ENCODE measurements around the gene MYH11.
"Not testable (repeated sequence)": the region's sequence is repeated elsewhere in the genome, so short reads cannot be mapped to it uniquely, and the experiment has no call there.

Gene MYH11

DNA sequence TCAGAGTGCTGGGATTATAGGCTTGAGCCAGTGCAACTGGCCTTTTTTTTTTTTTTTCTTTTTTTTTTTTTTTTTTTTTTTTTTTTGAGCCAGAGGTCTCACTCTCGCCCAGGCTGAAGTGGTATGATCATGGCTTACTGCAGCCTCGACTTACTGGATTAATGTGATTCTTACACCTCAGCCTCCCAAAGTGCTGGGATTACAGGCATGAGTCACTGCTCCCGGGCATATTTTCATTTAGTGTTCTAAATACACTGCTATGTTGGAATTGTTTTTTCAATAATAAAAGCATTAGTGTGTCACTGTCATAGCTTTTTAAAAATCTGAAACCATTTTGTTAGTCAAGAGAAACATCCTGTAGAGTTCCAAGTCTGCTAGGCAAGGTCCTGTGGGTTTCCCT is 166.5 kb downstream of the MYH11 start:
- no peak for TF ChIP-seq GATA1 (IDR thresholded peaks at IDR 0.05; ENCODE audit: low read depth, low read length)
- TF ChIP-seq POLR2A (IDR thresholded peaks at IDR 0.05; ENCODE audit: low read length): no peak
- no peak for DNase-seq

DNA sequence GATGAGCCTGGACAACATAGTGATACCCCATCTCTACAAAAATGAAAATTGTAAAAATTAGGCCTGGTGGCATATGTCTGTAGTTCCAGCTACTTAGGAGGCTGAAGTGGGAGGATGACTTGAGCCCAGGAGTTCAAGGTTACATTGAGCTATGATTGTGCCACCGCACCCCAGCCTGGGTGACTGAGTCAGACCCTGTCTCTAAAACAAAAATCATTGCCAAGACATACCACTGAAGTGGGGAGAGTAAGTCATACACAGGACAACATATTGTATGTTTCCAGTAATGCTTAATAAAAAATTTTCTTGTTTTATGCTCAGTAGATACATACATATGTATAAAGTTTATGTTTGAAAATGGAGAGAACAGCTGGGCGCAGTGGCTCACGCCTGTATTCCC is 167.5 kb downstream of the MYH11 start:
- no peak for TF ChIP-seq GATA1 (IDR thresholded peaks at IDR 0.05; ENCODE audit: low read depth, low read length)
- no peak for TF ChIP-seq POLR2A (IDR thresholded peaks at IDR 0.05; ENCODE audit: low read length)
- no peak for DNase-seq

DNA sequence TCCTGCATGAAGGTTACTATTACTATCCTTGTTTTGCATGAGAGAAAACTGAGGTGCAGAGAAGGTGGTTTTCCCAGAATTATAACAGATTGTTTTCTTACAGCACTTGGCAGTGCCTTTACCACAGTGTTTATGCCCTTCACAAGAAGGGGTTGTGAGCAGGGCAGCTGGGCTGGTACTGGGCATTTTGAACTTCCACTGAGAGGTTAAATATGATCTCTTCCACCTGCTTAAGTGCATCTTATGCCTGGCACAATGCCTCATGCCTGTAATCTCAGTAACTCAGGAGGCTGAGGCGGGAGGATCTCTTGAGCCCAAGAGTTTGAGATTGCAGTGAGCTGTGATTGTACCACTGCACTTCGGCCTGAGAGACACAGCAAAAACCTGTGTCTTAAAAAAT is 170.5 kb downstream of the MYH11 start:
- TF ChIP-seq GATA1 (IDR thresholded peaks at IDR 0.05; ENCODE audit: low read depth, low read length) (no peak), POLR2A (IDR thresholded peaks at IDR 0.05; ENCODE audit: low read length) (no peak)
- no peak for DNase-seq

DNA sequence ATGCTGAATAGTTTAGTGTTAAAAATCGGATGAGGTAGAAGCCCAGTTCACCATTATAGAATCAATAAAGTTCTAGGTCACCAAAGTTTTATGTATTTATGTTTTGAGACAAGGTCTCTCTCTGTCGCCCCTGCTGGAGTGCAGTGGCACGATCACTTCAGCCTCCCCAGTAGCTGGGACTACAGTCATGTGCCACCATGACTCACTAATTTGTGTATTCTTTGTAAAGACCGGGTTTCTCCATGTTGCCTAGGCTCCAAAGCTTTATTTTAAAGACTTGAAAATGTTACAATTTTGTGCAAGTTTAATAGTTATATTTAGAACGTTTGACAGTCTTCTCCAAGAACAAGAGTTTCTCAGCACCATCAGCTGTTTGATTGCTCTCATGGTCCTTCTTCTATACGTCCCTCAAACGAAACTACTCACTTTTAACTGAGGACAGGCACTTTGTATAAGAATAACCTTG is 174.7 kb downstream of the MYH11 start:
- TF ChIP-seq POLR2A (IDR thresholded peaks at IDR 0.05; ENCODE audit: low read length) (no peak), GATA1 (IDR thresholded peaks at IDR 0.05; ENCODE audit: low read depth, low read length) (no peak)
- peak; percentile 74 to 85 for DNase-seq

DNA sequence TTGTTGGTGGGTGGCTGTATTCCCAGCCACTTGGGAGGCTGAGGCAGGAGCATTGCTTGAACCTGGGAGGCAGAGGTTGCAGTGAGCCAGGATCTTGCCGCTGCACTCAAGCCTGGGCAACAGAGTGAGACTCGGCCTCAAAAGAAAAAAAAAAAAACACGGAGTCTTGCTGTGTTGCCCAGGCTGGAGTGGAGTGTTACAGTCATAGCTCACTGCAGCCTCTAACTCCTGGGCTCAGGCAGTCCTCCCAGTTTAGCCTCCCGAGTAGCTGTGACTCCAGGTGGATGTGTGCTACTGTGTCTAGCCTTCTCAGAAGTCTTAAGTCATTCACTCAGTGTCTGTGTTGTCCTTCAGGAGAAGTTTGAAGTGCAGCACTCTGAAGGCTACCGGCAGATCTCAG is 179.4 kb downstream of the MYH11 start:
- no peak for DNase-seq
- TF ChIP-seq GATA1 (IDR thresholded peaks at IDR 0.05; ENCODE audit: low read depth, low read length) (no peak), POLR2A (IDR thresholded peaks at IDR 0.05; ENCODE audit: low read length) (no peak)

DNA sequence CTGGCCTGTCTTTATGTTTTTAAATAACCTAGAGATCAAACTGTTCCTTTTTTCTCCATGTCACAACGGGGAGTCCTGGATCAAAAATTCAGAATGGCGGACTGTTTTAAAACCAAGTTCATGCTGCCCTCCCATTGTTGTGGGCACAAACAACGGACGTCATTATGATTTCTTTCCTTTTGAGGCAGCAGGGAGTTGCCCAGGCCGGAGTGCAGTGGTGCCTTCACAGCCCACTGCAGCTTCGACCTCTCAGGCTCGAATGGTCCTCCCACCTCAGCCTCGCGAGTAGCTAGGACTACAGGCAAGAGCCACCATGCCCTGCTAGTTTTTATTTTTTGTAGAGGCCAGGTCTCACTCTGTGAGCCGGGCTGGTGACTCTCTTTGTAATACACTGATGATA is 180.3 kb downstream of the MYH11 start:
- no peak for DNase-seq
- TF ChIP-seq GATA1 (IDR thresholded peaks at IDR 0.05; ENCODE audit: low read depth, low read length) (no peak), POLR2A (IDR thresholded peaks at IDR 0.05; ENCODE audit: low read length) (no peak)

DNA sequence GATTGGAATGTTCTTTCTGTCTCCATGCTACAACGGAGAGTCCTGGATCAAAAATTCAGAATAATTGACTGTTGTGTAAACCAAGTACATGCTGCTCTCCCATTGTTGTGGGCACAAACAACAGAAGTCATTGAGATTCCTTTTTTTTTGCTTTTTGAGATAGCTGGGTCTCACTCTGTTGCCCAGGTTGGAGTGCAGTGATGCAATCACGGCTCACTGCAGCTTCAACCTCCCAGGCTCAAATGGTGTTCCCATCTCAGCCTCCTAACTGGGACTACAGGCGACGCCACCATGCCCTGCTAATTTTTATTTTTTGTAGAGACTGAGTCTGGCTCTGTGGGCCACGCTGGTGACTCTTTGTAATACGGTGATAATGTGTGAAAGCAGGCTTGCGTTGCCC is 182.3 kb downstream of the MYH11 start:
- no peak for DNase-seq
- no peak for TF ChIP-seq POLR2A (IDR thresholded peaks at IDR 0.05; ENCODE audit: low read length)
- no peak for TF ChIP-seq GATA1 (IDR thresholded peaks at IDR 0.05; ENCODE audit: low read depth, low read length)

DNA sequence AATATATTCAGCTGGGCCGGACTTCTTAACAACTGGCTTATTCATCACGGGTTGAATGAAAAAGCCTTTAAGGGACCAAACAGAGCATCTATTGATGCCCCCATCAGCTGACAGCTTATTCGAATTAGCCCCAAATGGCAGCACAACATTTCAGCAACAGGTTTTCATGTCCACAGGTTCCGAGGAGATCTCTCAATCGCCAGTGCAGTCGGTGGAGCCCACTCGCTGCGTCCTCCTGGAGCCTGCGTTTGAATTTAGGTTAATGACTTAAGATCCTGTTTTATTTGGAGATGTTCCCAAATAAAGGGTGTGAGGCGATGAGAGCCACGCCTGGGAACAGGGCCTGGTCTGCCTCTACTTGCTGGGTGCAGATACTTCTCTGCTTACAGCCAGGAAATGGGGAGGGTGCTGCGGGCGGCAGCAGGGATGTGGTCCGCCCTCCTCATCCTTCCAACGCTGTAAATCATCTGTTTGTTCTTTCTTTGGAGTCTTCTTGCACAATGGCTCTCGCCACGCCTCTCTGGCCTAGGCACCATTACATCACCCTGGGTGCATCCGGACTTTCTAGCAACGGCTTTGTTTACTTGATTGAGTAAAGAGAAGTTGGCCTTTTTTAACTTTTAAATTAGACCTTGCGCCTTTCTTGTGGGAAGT is 184.2 kb downstream of the MYH11 start:
- peak in 1 of 2 experiments; percentile 17 for DNase-seq
- TF ChIP-seq GATA1 (IDR thresholded peaks at IDR 0.05; ENCODE audit: low read depth, low read length) (no peak), POLR2A (IDR thresholded peaks at IDR 0.05; ENCODE audit: low read length) (no peak)

DNA sequence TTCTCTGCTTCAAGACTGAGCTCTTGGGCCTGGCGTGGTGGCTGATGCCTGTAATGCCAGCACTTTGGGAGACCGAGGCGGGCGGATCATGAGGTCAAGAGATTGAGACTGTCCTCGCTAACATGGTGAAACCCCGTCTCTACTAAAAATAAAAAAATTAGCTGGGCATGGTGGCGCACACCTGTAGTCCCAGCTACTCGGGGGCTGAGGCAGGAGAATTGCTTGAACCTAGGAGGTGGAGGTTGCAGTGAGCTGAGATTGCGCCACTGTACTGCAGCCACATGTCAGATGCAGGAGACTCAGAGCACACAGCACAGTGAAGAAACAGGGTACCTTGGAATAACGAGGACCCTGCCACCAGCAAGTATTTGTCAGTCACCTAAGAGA is 184.7 kb downstream of the MYH11 start:
- not testable (repeated sequence) for DNase-seq

DNA sequence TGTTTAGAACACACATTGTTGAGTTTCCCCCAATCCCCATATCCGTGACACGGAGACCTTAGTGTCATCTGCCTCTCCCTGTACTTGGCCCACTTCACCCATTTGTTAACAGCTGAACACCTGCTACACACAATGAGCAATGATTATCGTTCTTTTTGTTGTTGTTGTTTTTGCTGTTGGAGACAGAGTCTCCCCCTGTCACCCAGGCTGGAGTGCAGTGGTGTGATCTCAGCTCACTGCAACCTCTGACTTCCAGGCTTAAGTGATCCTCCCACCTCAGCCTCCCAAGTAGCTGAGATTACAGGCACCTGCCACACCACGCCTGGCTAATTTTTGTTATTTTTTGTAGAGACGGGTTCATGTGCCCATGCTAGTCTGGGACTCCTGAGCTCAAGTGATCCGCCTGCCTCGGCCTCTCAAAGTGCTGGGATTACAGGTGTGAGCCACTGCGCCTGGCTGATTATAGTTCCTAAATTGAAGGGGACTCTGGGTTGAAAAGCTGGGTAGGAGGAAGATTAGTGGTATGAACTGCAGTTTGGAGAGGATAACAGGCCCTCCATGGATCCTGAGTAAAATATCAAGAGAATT is 185.2 kb downstream of the MYH11 start:
- TF ChIP-seq GATA1 (IDR thresholded peaks at IDR 0.05; ENCODE audit: low read depth, low read length) (no peak), POLR2A (IDR thresholded peaks at IDR 0.05; ENCODE audit: low read length) (no peak)
- DNase-seq: no peak

DNA sequence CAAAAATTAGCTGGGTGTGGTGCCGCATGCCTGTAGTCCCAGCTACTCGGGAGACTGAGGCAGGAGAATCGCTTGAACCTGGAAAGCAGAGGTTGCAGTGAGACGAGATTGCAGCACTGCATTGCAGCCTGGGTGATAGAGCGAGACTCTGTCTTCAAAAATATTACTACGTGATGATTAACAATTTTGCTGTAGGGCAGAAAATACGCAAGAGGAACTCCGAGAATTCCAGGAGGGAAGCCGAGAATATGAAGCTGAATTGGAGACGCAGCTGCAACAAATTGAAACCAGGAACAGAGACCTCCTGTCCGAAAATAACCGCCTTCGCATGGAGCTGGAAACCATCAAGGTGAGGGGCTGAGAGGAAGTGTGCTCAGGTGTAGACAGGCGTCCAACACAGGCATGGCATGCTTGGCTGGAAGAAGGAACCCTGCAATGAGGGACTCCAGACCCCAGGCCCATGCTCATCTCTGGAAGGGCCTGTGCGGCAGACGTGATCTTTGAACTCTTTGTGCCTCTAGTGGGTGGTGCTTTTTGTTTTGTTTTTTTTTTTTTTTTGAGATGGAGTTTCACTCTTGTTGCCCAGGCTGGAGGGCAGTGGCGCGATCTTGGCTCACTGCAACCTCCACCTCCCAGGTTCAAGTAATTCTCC is 189.6 kb downstream of the MYH11 start:
- TF ChIP-seq POLR2A (IDR thresholded peaks at IDR 0.05; ENCODE audit: low read length) (no peak), GATA1 (IDR thresholded peaks at IDR 0.05; ENCODE audit: low read depth, low read length) (no peak)
- no peak for DNase-seq

DNA sequence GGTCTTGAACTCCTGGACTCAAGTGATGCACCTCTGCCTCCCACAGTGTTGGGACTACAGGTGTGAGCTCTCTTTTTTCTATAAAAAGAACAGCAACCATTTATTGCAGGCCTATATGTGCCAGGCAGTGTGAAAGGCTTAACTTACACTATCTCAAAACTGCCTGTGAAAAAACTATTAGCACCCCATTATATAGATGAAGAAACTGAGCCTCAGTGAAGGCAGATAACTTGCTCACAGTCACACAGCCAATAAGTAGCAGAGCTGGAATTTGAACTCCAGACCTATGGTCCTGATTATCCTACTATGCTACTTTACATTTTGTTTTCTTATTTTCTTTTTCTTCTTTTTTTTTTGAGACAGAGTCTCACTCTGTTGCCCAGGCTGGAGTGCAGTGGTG is 191.7 kb downstream of the MYH11 start:
- no peak for DNase-seq
- TF ChIP-seq POLR2A (IDR thresholded peaks at IDR 0.05; ENCODE audit: low read length) (no peak), GATA1 (IDR thresholded peaks at IDR 0.05; ENCODE audit: low read depth, low read length) (no peak)

DNA sequence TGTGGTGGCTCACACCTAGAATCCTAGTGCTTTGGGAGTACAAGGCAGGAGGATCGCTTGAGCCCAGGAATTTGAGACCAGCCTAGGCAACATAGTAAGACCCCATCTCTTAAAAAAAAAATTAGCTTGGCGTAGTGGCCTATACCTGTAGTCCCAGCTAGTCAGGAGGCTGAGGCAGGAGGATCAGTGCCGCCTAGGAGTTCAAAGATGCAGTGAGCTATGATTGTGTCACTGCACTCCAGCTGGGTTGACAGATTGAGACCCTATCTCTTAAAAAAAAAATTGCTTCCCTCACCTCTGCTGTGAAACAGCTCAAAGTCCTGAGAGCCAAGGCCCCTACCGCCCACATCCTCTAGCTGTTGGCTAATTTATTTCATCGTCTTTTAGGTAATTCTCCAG is 196.6 kb downstream of the MYH11 start:
- no peak for DNase-seq

DNA sequence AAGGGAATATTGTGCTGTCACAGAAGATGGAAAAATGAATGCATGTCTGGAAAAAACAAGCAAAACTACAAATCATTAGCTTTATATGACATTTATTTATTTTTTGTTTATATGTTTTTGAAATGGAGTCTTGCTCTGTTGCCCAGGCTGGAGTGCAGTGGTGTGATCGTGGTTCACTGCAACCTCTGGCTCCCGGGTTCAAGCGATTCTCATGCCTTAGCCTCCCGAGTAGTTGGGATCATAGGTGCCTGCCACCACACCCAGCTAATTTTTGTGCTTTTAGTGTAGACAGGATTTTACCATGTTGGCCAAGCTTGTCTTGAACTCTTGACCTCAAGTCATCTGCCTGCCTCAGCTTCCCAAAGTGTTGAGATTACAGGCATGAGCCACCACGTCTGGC is 198.3 kb downstream of the MYH11 start:
- no peak for TF ChIP-seq POLR2A (IDR thresholded peaks at IDR 0.05; ENCODE audit: low read length)
- no peak for TF ChIP-seq GATA1 (IDR thresholded peaks at IDR 0.05; ENCODE audit: low read depth, low read length)

More for the DNA sequence above, 196.6 kb downstream of the MYH11 start:
- TF ChIP-seq GATA1 (IDR thresholded peaks at IDR 0.05; ENCODE audit: low read depth, low read length) (no peak), POLR2A (IDR thresholded peaks at IDR 0.05; ENCODE audit: low read length) (no peak)

DNA sequence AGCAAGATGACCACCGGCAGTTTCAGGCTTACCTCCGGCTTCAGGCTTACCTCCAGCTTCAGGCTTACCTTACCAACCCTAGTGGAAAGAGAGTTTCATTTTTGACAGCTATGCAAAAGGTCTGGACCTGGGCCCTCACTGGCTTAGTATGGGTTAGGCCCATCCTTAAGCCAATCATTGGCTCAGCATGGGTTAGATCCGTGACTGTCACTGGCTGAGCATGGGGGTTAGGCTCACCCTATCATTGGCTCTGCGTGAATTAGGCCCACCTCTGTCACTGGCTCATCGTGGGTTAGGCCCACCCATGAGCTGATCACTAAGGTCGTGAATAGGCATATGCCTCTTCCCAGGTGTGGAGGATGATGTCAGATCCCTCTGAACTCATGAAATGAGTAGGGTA is 198.7 kb downstream of the MYH11 start:
- TF ChIP-seq GATA1 (IDR thresholded peaks at IDR 0.05; ENCODE audit: low read depth, low read length) (no peak), POLR2A (IDR thresholded peaks at IDR 0.05; ENCODE audit: low read length) (no peak)
- DNase-seq: no peak

More for the DNA sequence above, 198.3 kb downstream of the MYH11 start:
- no peak for DNase-seq

DNA sequence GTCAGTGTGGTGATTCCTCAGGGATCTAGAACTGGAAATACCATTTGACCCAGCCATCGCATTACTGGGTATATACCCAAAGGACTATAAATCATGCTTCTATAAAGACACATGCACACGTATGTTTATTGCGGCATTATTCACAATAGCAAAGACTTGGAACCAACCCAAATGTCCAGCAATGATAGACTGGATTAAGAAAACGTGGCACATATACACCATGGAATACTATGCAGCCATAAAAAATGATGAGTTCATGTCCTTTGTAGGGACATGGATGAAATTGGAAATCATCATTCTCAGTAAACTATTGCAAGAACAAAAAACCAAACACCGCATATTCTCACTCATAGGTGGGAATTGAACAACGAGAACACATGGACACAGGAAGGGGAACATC is 201.3 kb downstream of the MYH11 start:
- DNase-seq: not testable (repeated sequence)
